Measurements from ENCODE around the gene PFKL. TPM values are rescaled to one million over a fixed set of nuclear protein-coding genes. Genes with fewer than 3 reads are reported as not detected.

The PFKL gene
- total RNA-seq, 1 experiment from 2014 or later, result 134 TPM

GRCh38 chr21:44372616-44373015 is 72.8 kb downstream of the PFKL start:
- Mint-ChIP-seq H3K36me3 (peaks cover 11% of the 10 kb centered on the region), H3K9me3 (peaks cover 28% of the 10 kb centered on the region), H3K27me3 (ENCODE audit: low read depth) (peaks cover 39% of the 10 kb centered on the region), H3K27ac (no peak overlapping the region), H3K4me1 (peaks cover 16% of the 10 kb centered on the region), H3K4me3 (no peak overlapping the region)
- ChIA-PET CTCF (interaction anchor here (0.6 kb wide), 1 partner anchor 117 kb away, joined by 3 read pairs; no protein-coding TSS in a partner anchor), POLR2A (no interaction called here)
- DNase-seq (ENCODE audit: low spot score) (no peak), ATAC-seq (no peak)
- no peak for TF ChIP-seq ZNF232 (CRISPR knock-in tag; IDR thresholded peaks at IDR 0.05)
- TF ChIP-seq STAT6 (CRISPR knock-in tag; conservative IDR thresholded peaks at IDR 0.05; ENCODE audit: low read depth), result no peak
- no peak for TF ChIP-seq ZNF532 (CRISPR knock-in tag; IDR thresholded peaks at IDR 0.05; ENCODE audit: borderline replicate concordance)
- TF ChIP-seq ZNF396 (CRISPR knock-in tag; IDR thresholded peaks at IDR 0.05; ENCODE audit: borderline replicate concordance), result no peak
- no peak for TF ChIP-seq ERG (CRISPR knock-in tag; IDR thresholded peaks at IDR 0.05)
- TF ChIP-seq USF2 (CRISPR knock-in tag; IDR thresholded peaks at IDR 0.05), result no peak
- no peak for TF ChIP-seq ZNF121 (CRISPR knock-in tag; IDR thresholded peaks at IDR 0.05)
- no peak for TF ChIP-seq ETV6 (CRISPR knock-in tag; IDR thresholded peaks at IDR 0.05)
- TF ChIP-seq NR3C1 (CRISPR knock-in tag; conservative IDR thresholded peaks at IDR 0.05; ENCODE audit: low read depth), result no peak
- TF ChIP-seq E2F5 (CRISPR knock-in tag; IDR thresholded peaks at IDR 0.05), result no peak
- no peak for TF ChIP-seq ZBTB21 (CRISPR knock-in tag; IDR thresholded peaks at IDR 0.05; ENCODE audit: borderline replicate concordance)
- no peak for TF ChIP-seq PRRX2 (CRISPR knock-in tag; IDR thresholded peaks at IDR 0.05)
- no peak for TF ChIP-seq ZNF281 (CRISPR knock-in tag; IDR thresholded peaks at IDR 0.05)
- no peak for TF ChIP-seq ZNF671 (CRISPR knock-in tag; IDR thresholded peaks at IDR 0.05)
- TF ChIP-seq HMGXB4 (CRISPR knock-in tag; IDR thresholded peaks at IDR 0.05), result no peak
- TF ChIP-seq PRDM15 (CRISPR knock-in tag; IDR thresholded peaks at IDR 0.05), result no peak

All from WTC11 (cell line).